ENCODE results near the gene HMCES. TPM values are rescaled to one million over a fixed set of nuclear protein-coding genes. Genes with fewer than 3 reads are reported as not detected.

Gene HMCES
- total and polyA plus RNA-seq, 2 of the 13 experiments (the other 11 are each of a cell fraction or from before 2014, with no cell fraction given) = 16.1 to 37.5 TPM

DNA sequence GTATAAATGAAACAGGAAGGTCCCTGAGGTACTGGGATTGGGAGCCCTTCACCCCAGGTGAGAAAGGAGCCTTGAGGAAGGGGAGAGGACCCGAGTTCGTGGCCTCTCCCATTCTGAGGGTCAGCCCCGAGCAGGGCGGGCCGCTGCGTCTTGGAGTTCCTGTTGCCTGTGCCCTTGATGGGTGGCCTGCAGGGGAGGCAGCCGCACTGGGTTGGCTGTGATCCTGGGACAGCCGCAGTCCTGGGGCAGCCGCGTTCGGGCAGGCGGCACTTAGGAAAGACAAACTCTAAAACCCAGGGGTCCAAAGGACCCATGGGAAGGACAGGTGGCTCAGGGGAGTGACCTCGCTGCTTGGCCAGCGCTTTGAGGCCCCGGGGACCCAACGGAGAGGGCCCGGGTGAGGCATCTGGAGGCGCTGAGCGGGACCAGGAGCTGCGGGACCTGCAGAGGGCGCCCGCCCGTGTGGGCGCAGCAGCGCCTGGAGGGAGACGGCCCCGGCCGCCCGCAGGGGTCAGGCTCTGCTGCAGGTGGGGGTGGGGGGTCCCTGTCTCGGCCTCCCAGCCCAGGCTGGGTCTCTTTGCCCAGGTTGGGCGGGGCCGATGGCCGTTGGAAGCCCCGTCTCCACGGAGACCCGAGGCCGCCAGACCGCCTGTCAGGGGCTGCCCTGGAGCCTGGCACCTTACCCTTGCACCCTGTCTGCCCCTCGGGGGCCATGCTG, 65.1 kb downstream of the HMCES start (continued):
- TF ChIP-seq, protein P1, sequence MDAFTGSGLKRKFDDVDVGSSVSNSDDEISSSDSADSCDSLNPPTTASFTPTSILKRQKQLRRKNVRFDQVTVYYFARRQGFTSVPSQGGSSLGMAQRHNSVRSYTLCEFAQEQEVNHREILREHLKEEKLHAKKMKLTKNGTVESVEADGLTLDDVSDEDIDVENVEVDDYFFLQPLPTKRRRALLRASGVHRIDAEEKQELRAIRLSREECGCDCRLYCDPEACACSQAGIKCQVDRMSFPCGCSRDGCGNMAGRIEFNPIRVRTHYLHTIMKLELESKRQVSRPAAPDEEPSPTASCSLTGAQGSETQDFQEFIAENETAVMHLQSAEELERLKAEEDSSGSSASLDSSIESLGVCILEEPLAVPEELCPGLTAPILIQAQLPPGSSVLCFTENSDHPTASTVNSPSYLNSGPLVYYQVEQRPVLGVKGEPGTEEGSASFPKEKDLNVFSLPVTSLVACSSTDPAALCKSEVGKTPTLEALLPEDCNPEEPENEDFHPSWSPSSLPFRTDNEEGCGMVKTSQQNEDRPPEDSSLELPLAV (CRISPR knock-in tag; conservative IDR thresholded peaks at IDR 0.05; ENCODE audit: low read depth) = no peak
- TF ChIP-seq CHD4 (IDR thresholded peaks at IDR 0.05; ENCODE audit: borderline replicate concordance, low read length) (no peak), GLI4 (CRISPR knock-in tag; IDR thresholded peaks at IDR 0.05; ENCODE audit: borderline replicate concordance) (no peak), ZNF441 (CRISPR knock-in tag; IDR thresholded peaks at IDR 0.05; ENCODE audit: borderline replicate concordance) (no peak), ZNF510 (CRISPR knock-in tag; IDR thresholded peaks at IDR 0.05; ENCODE audit: low read depth) (no peak), GMEB1 (CRISPR knock-in tag; IDR thresholded peaks at IDR 0.05; ENCODE audit: borderline replicate concordance) (no peak), HOXD1 (CRISPR knock-in tag; IDR thresholded peaks at IDR 0.05) (no peak), PBX3 (CRISPR knock-in tag; IDR thresholded peaks at IDR 0.05; ENCODE audit: borderline replicate concordance) (no peak), SMC3 (IDR thresholded peaks at IDR 0.05; ENCODE audit: low read length) (no peak), NKX3-1 (CRISPR knock-in tag; IDR thresholded peaks at IDR 0.05) (no peak), MAFG (CRISPR knock-in tag; IDR thresholded peaks at IDR 0.05) (no peak), THAP11 (CRISPR knock-in tag; IDR thresholded peaks at IDR 0.05) (no peak), ZBTB2 (CRISPR knock-in tag; IDR thresholded peaks at IDR 0.05; ENCODE audit: low read depth) (no peak), GABPA (IDR thresholded peaks at IDR 0.05; ENCODE audit: low read depth, low read length) (no peak), GABPA (CRISPR knock-in tag; IDR thresholded peaks at IDR 0.05; ENCODE audit: low read depth) (no peak), BRD4 (CRISPR knock-in tag; IDR thresholded peaks at IDR 0.05) (no peak)
- TF ChIP-seq, protein P2, sequence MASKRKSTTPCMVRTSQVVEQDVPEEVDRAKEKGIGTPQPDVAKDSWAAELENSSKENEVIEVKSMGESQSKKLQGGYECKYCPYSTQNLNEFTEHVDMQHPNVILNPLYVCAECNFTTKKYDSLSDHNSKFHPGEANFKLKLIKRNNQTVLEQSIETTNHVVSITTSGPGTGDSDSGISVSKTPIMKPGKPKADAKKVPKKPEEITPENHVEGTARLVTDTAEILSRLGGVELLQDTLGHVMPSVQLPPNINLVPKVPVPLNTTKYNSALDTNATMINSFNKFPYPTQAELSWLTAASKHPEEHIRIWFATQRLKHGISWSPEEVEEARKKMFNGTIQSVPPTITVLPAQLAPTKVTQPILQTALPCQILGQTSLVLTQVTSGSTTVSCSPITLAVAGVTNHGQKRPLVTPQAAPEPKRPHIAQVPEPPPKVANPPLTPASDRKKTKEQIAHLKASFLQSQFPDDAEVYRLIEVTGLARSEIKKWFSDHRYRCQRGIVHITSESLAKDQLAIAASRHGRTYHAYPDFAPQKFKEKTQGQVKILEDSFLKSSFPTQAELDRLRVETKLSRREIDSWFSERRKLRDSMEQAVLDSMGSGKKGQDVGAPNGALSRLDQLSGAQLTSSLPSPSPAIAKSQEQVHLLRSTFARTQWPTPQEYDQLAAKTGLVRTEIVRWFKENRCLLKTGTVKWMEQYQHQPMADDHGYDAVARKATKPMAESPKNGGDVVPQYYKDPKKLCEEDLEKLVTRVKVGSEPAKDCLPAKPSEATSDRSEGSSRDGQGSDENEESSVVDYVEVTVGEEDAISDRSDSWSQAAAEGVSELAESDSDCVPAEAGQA (IDR thresholded peaks at IDR 0.05; ENCODE audit: low read depth) = no peak
- TF ChIP-seq, protein P2 (CRISPR knock-in tag; IDR thresholded peaks at IDR 0.05; ENCODE audit: borderline replicate concordance) = no peak
